H1 (cell line): Measurements from ENCODE around the gene HNRNPU.

Experiments
- EP300 ChIP-seq, 2 experiments: IDR thresholded peaks; 1 replicate in 1 of 2; 2 replicates in 1 of 2; pipeline ENCODE4 v1.6.1; 2011 to 2012; ENCODE audit warnings: low read depth in 2 of 2, low read length in 2 of 2, mild to moderate bottlenecking in 2 of 2, borderline replicate concordance in 1 of 2, inconsistent platforms in 1 of 2, moderate library complexity in 1 of 2
- SIX5 ChIP-seq: IDR thresholded peaks from 2 replicates; pipeline ENCODE4 v1.6.1; 2011; ENCODE audit warnings: mild to moderate bottlenecking, low read depth, low read length
- SP1 ChIP-seq: IDR thresholded peaks from 2 replicates; pipeline ENCODE4 v1.6.1; 2011; ENCODE audit warnings: low read depth, low read length
- TAF1 ChIP-seq: IDR thresholded peaks from 2 replicates; pipeline ENCODE4 v1.6.1; 2011; ENCODE audit warnings: mild to moderate bottlenecking, low read depth, low read length
- TF ChIP-seq, protein P1 (sequence below), 3 experiments: IDR thresholded peaks; 1 replicate in 2 of 3; 2 replicates in 1 of 3; pipeline versions ENCODE4 v1.5.1 to v1.6.1; 2011; ENCODE audit warnings: low read length in 3 of 3, mild to moderate bottlenecking in 3 of 3, inconsistent platforms in 2 of 3, low read depth in 1 of 3, moderate library complexity in 1 of 3; ENCODE audit not compliant: insufficient read depth in 1 of 3; ENCODE audit errors: control extremely low read depth in 1 of 3

DNA sequence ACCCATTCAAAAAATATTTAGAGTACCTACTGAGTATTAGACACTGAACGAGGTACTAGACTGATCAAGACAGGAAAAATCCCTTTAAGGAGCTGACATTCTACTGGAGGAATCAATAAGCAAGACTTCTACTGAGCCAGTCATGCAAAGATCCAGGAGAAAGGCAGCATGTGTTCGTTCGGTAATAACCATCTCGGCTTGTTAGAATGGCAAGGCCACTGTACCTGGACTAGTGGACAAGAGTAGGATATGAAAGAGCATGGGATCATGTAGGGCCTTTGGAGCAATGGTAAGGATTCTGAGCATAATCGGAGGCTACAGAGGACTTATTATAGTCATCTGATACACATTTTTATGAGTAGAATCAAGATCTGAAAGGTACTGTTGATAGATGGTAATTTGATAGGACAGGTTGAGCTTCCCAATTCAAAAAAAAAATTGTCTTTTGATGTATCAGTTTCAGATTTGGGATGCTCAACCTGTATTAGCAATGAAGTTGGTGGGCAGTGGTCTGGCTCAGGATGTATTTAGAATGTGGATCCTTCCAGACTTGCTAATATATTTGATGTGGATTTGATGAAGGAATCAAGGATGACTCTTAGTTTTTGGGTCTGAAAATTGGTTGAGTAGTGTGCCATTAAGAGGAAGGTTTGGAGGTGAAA is 26.6 kb downstream of the HNRNPU start:
- TF ChIP-seq, protein P1, sequence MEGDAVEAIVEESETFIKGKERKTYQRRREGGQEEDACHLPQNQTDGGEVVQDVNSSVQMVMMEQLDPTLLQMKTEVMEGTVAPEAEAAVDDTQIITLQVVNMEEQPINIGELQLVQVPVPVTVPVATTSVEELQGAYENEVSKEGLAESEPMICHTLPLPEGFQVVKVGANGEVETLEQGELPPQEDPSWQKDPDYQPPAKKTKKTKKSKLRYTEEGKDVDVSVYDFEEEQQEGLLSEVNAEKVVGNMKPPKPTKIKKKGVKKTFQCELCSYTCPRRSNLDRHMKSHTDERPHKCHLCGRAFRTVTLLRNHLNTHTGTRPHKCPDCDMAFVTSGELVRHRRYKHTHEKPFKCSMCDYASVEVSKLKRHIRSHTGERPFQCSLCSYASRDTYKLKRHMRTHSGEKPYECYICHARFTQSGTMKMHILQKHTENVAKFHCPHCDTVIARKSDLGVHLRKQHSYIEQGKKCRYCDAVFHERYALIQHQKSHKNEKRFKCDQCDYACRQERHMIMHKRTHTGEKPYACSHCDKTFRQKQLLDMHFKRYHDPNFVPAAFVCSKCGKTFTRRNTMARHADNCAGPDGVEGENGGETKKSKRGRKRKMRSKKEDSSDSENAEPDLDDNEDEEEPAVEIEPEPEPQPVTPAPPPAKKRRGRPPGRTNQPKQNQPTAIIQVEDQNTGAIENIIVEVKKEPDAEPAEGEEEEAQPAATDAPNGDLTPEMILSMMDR (IDR thresholded peaks at IDR 0.05; ENCODE audit: control extremely low read depth in 1 of 3, insufficient read depth in 1 of 3, low read depth in 1 of 3, low read length in 3 of 3): no peak
- TF ChIP-seq SP1: no peak
- no peak for TF ChIP-seq SIX5
- no peak for TF ChIP-seq EP300 (IDR thresholded peaks at IDR 0.05; ENCODE audit: borderline replicate concordance in 1 of 2, low read depth in 2 of 2, low read length in 2 of 2)
- TF ChIP-seq TAF1: no peak
